IMR-90 (cell line): ENCODE measurements around the gene BZW2. TPM values are rescaled to one million over a fixed set of nuclear protein-coding genes. Genes with fewer than 3 reads are reported as not detected.

ENCODE experiments used
- ATAC-seq: fragments of 200-7000 bp; cut with Tn5 transposase; 2 replicates; pipeline ENCODE4 v1.9.1; 2020; ENCODE audit warnings: low read depth, mild to moderate bottlenecking, moderate library complexity
- BruUV-seq: library from RNA; stranded (reverse); fragments of 400-500 nt; replicated peaks from 2 replicates; lab custom pipeline; 2021; lab: Mats Ljungman, UMichigan
- CTCF ChIA-PET: fragments of 300-600 bp; formaldehyde crosslinking; extraction: SDS; loops from one replicate; lab custom pipeline; 2021; ENCODE audit warnings: antibody characterized with exemption; lab: Yijun Ruan, JAX
- POLR2A ChIA-PET: fragments of 300-600 bp; sonication (Branson Sonifier 250); formaldehyde crosslinking; loops from one replicate; lab custom pipeline; 2022; ENCODE audit warnings: antibody characterized with exemption; ENCODE audit not compliant: unreplicated experiment; lab: Charles Lee
- DNase-seq: peaks from one replicate; pipeline ENCODE4 v3.0.0; 2013
- H2AFZ ChIP-seq: replicated peaks from 2 replicates; pipeline ENCODE3; 2013; ENCODE audit warnings: low read length, mild to moderate bottlenecking; ENCODE audit not compliant: poor library complexity
- H2AK5ac ChIP-seq: 2 replicates; pipeline ENCODE4 v1.6.1; 2013; ENCODE audit warnings: low read depth, low read length, inconsistent platforms
- H2AK9ac ChIP-seq: replicated peaks from 2 replicates; pipeline ENCODE3; 2013; ENCODE audit warnings: mild to moderate bottlenecking, low read depth, low read length, moderate library complexity; ENCODE audit not compliant: poor library complexity
- H2BK120ac ChIP-seq: 2 replicates; pipeline ENCODE4 v1.6.1; 2013; ENCODE audit warnings: low read depth, low read length, inconsistent platforms
- H2BK15ac ChIP-seq: 3 replicates; pipeline ENCODE4 v1.6.1; 2013; ENCODE audit warnings: low read depth, low read length, inconsistent platforms
- H2BK20ac ChIP-seq: 2 replicates; pipeline ENCODE4 v1.6.1; 2013; ENCODE audit warnings: low read depth, mild to moderate bottlenecking, inconsistent platforms, low read length, moderate library complexity
- H2BK5ac ChIP-seq: 2 replicates; pipeline ENCODE4 v1.6.1; 2013; ENCODE audit warnings: mild to moderate bottlenecking, low read depth, low read length, inconsistent platforms; ENCODE audit not compliant: poor library complexity, severe bottlenecking
- H3K14ac ChIP-seq: replicated peaks from 2 replicates; pipeline ENCODE4 v1.6.1; 2013; ENCODE audit warnings: low read depth, low read length, inconsistent platforms
- H3K18ac ChIP-seq: 2 replicates; pipeline ENCODE4 v1.6.1; 2013; ENCODE audit warnings: low read depth, low read length, control low read depth
- H3K23ac ChIP-seq: 2 replicates; pipeline ENCODE4 v1.6.1; 2013; ENCODE audit warnings: low read depth, low read length, inconsistent platforms
- H3K27ac ChIP-seq: 2 replicates; pipeline ENCODE4 v1.5.1; 2013; ENCODE audit warnings: mild to moderate bottlenecking, control low read depth, low read length; ENCODE audit not compliant: insufficient read depth
- H3K27me3 ChIP-seq: 2 replicates; pipeline ENCODE4 v1.6.1; 2013; ENCODE audit warnings: low read length; ENCODE audit not compliant: control insufficient read depth, insufficient read depth
- H3K36me3 ChIP-seq: 2 replicates; pipeline ENCODE4 v1.6.1; 2013; ENCODE audit warnings: low read length, mixed read lengths; ENCODE audit not compliant: control insufficient read depth, insufficient read depth
- H3K4ac ChIP-seq: 2 replicates; pipeline ENCODE4 v1.6.1; 2013; ENCODE audit warnings: low read depth, low read length, inconsistent platforms
- H3K4me1 ChIP-seq: 2 replicates; pipeline ENCODE4 v1.6.1; 2013; ENCODE audit warnings: low read length, mixed read lengths; ENCODE audit not compliant: control insufficient read depth, insufficient read depth
- H3K4me2 ChIP-seq: 2 replicates; pipeline ENCODE4 v1.6.1; 2013; ENCODE audit warnings: low read depth, mild to moderate bottlenecking, control low read depth, low read length, moderate library complexity
- H3K4me3 ChIP-seq: 2 replicates; pipeline ENCODE4 v1.5.1; 2013; ENCODE audit warnings: low read depth, mild to moderate bottlenecking, control low read depth, low read length, moderate library complexity; ENCODE audit not compliant: insufficient read depth
- H3K56ac ChIP-seq: 2 replicates; pipeline ENCODE4 v1.6.1; 2013; ENCODE audit warnings: low read length, inconsistent platforms; ENCODE audit not compliant: insufficient read depth; ENCODE audit errors: extremely low read depth
- H3K79me1 ChIP-seq, 2 experiments: 2 replicates each; pipeline ENCODE4 v1.6.1; 2013; ENCODE audit warnings: low read length in 2 of 2, inconsistent platforms in 1 of 2, low read depth in 1 of 2
- H3K9ac ChIP-seq: 2 replicates; pipeline ENCODE4 v1.6.1; 2013; ENCODE audit warnings: low read depth, low read length, control low read depth
- H3K9me1 ChIP-seq: 2 replicates; pipeline ENCODE4 v1.6.1; 2013; ENCODE audit warnings: low read length, inconsistent platforms; ENCODE audit not compliant: insufficient read depth
- H3K9me3 ChIP-seq: 2 replicates; pipeline ENCODE4 v1.6.1; 2013; ENCODE audit warnings: low read length; ENCODE audit not compliant: control insufficient read depth, insufficient read depth
- H4K20me1 ChIP-seq: 2 replicates; pipeline ENCODE4 v1.6.1; 2013; ENCODE audit warnings: low read length, inconsistent platforms; ENCODE audit not compliant: insufficient read depth
- H4K5ac ChIP-seq: 2 replicates; pipeline ENCODE4 v1.6.1; 2013; ENCODE audit warnings: mild to moderate bottlenecking, low read depth, low read length, control low read depth
- H4K8ac ChIP-seq, 2 experiments: 2 replicates each; pipeline ENCODE4 v1.6.1; 2013; ENCODE audit warnings: low read depth in 2 of 2, low read length in 2 of 2, control low read depth in 1 of 2, inconsistent platforms in 1 of 2
- H4K91ac ChIP-seq: 2 replicates; pipeline ENCODE4 v1.6.1; 2013; ENCODE audit warnings: low read depth, low read length, inconsistent platforms; ENCODE audit not compliant: insufficient read depth
- BHLHE40 ChIP-seq: fragments of 150-350 bp; IDR thresholded peaks from 2 replicates; pipeline ENCODE4 v1.6.1; 2016; ENCODE audit warnings: mild to moderate bottlenecking, low read depth, low read length
- CEBPB ChIP-seq: IDR thresholded peaks from 2 replicates; pipeline ENCODE4 v1.6.1; 2012; ENCODE audit warnings: low read depth, low read length, improper control_type of control experiment
- CHD1 ChIP-seq: IDR thresholded peaks from 2 replicates; pipeline ENCODE4 v1.6.1; 2012; ENCODE audit warnings: low read depth, low read length, improper control_type of control experiment
- FOS ChIP-seq: fragments of 150-350 bp; IDR thresholded peaks from 2 replicates; pipeline ENCODE4 v1.6.1; 2016; ENCODE audit warnings: low read depth, low read length
- MAFK ChIP-seq: IDR thresholded peaks from 2 replicates; pipeline ENCODE4 v1.6.1; 2012; ENCODE audit warnings: low read depth, low read length, improper control_type of control experiment
- MAZ ChIP-seq: IDR thresholded peaks from 2 replicates; pipeline ENCODE4 v1.6.1; 2012; ENCODE audit warnings: low read depth, mild to moderate bottlenecking, low read length, improper control_type of control experiment, moderate library complexity, borderline replicate concordance
- MXI1 ChIP-seq: IDR thresholded peaks from 2 replicates; pipeline ENCODE4 v1.6.1; 2012; ENCODE audit warnings: low read depth, mild to moderate bottlenecking, low read length, moderate library complexity, borderline replicate concordance
- NFE2L2 ChIP-seq: fragments of 150-350 bp; IDR thresholded peaks from 2 replicates; pipeline ENCODE4 v1.6.1; 2016; ENCODE audit warnings: low read depth, mild to moderate bottlenecking, low read length
- POLR2A ChIP-seq: IDR thresholded peaks from 2 replicates; pipeline ENCODE4 v1.6.1; 2012; ENCODE audit warnings: mild to moderate bottlenecking, low read depth, low read length
- RAD21 ChIP-seq: IDR thresholded peaks from 2 replicates; pipeline ENCODE4 v1.6.1; 2012; ENCODE audit warnings: low read length, improper control_type of control experiment
- RCOR1 ChIP-seq: IDR thresholded peaks from 2 replicates; pipeline ENCODE4 v1.6.1; 2012; ENCODE audit warnings: mild to moderate bottlenecking, low read length, improper control_type of control experiment; ENCODE audit not compliant: insufficient replicate concordance
- RFX5 ChIP-seq: IDR thresholded peaks from 2 replicates; pipeline ENCODE4 v1.8.0; 2012; ENCODE audit warnings: low read depth, mild to moderate bottlenecking, low read length, moderate library complexity
- SMC3 ChIP-seq: fragments of 150-350 bp; IDR thresholded peaks from 2 replicates; pipeline ENCODE4 v1.6.1; 2016; ENCODE audit warnings: low read depth, mild to moderate bottlenecking, antibody characterized with exemption, low read length, moderate library complexity
- WGBS, 2 experiments: methylation state at CpG; one replicate each; pipeline versions ENCODE4 v1.1.5 to v1.1.7; 2013; ENCODE audit warnings: missing lambda C conversion rate in 2 of 2; ENCODE audit not compliant: insufficient read length in 1 of 2; ENCODE audit errors: extremely low coverage in 2 of 2; 5-methylcytosine and 5-hydroxymethylcytosine counted together
- dilution Hi-C: fragments of 300-500 bp; cut with HindIII; formaldehyde crosslinking; loops from one replicate; pipeline ENCODE4 v1.14.3; 2018; ENCODE audit warnings: low sequenced_read_pairs; ENCODE audit not compliant: unreplicated experiment
- in situ Hi-C: fragments of 300-500 bp; cut with MboI; formaldehyde crosslinking; loops from 3 replicates; pipeline ENCODE4 v1.14.3; 2019; ENCODE audit warnings: low sequenced_read_pairs, inconsistent platforms, mixed read lengths
- intact Hi-C: fragments of 100-400 bp; cut with micrococcal nuclease; formaldehyde crosslinking; loops from 2 replicates; pipeline ENCODE4 v1.10.0; 2022
- polyA plus RNA-seq, 3 experiments: library from polyadenylated mRNA; depleted of rRNA; stranded (reverse); fragments of >200 nt; gene quantifications; 2 replicates each; pipeline ENCODE4 v1.2.3, GENCODE V29; 2012; ENCODE audit warnings: low replicate concordance in 1 of 3
- total RNA-seq: library from RNA; depleted of rRNA; stranded (reverse); fragments of >200 nt; gene quantifications from 2 replicates; pipeline ENCODE4 v1.2.3, GENCODE V29; 2012
- TF ChIP-seq, protein P1 (sequence below): fragments of 150-350 bp; IDR thresholded peaks from 2 replicates; pipeline ENCODE4 v1.6.1; 2017; ENCODE audit warnings: mild to moderate bottlenecking, antibody characterized with exemption, low read length, low read depth
- TF ChIP-seq, protein P2 (sequence below): fragments of 150-350 bp; IDR thresholded peaks from 2 replicates; pipeline ENCODE4 v1.6.1; 2016; ENCODE audit warnings: low read depth, mild to moderate bottlenecking, low read length, moderate library complexity, borderline replicate concordance
- TF ChIP-seq, protein P3 (sequence below): conservative IDR thresholded peaks from 2 replicates; pipeline ENCODE4 v1.5.1; 2012; ENCODE audit warnings: mild to moderate bottlenecking, low read depth, low read length, improper control_type of control experiment

Gene BZW2
- total and polyA plus RNA-seq, 2 of the 4 experiments (the other 2 are of a cell fraction) = 58.1 to 92.9 TPM

DNA sequence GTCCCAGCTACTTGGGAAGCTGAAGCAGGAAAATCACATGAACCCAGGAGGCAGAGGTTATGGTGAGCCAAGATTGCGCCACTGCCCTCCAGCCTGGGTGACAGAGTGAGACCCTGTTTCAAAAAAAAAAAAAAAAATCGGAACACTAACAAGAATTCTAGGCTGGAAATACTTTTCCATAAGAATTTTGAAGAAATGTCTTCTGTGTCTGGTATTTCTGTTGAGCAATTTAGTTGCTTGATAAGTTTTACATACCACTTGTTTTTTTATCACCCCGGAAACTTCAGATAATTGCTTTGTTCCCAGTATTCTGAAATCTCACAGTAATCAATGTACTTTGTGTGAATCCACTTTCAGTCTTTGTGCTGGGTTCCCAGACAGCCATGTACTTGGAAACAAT is 25.8 kb downstream of the BZW2 start:
- no peak for DNase-seq
- Histone ChIP-seq H3K9me1 (0 out of 2 replicates have a peak, but pooled peaks cover 3% of the 10 kb centered on the region), H3K9ac (no peak overlapping the region), H3K27ac (no peak overlapping the region; the same call in 1 of the 2 replicates), H3K4me2 (no peak overlapping the region), H3K79me1 (peaks cover 11 to 40% of the 10 kb centered on the region in 2 experiments; a peak in 3 of 4 replicates), H3K36me3 (peaks cover 6% of the 10 kb centered on the region), H3K18ac (peak overlapping the region; percentile 24; the same call in 1 of the 2 replicates), H4K5ac (no peak overlapping the region), H4K8ac (no peak overlapping the region), H2AFZ (no peak overlapping the region), H4K91ac (no peak overlapping the region; the same call in 1 of the 2 replicates), H4K20me1 (no peaks in the 10 kb centered on the region), H3K14ac (no peak overlapping the region), H2BK120ac (no peak overlapping the region), H2BK15ac (no peak overlapping the region), H3K4ac (no peak overlapping the region), H2BK5ac (peak overlapping the region; percentile 50), H2AK5ac (no peak overlapping the region), H3K4me3 (no peak overlapping the region), H2BK20ac (no peak overlapping the region), H3K27me3 (no peaks in the 10 kb centered on the region), H3K9me3 (no peaks in the 10 kb centered on the region), H3K4me1 (peaks cover 11% of the 10 kb centered on the region), H3K23ac (no peak overlapping the region), H3K56ac (no peak overlapping the region), H2AK9ac (no peak overlapping the region)
- TF ChIP-seq, protein P1, sequence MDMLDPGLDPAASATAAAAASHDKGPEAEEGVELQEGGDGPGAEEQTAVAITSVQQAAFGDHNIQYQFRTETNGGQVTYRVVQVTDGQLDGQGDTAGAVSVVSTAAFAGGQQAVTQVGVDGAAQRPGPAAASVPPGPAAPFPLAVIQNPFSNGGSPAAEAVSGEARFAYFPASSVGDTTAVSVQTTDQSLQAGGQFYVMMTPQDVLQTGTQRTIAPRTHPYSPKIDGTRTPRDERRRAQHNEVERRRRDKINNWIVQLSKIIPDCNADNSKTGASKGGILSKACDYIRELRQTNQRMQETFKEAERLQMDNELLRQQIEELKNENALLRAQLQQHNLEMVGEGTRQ = no peak
- TF ChIP-seq MXI1 (no peak), MAFK (no peak), CHD1 (no peak), MAZ (no peak), POLR2A (no peak), SMC3 (no peak), RFX5 (no peak), NFE2L2 (no peak), BHLHE40 (no peak), RAD21 (no peak), RCOR1 (no peak), FOS (no peak), CEBPB (no peak)
- TF ChIP-seq, protein P2, sequence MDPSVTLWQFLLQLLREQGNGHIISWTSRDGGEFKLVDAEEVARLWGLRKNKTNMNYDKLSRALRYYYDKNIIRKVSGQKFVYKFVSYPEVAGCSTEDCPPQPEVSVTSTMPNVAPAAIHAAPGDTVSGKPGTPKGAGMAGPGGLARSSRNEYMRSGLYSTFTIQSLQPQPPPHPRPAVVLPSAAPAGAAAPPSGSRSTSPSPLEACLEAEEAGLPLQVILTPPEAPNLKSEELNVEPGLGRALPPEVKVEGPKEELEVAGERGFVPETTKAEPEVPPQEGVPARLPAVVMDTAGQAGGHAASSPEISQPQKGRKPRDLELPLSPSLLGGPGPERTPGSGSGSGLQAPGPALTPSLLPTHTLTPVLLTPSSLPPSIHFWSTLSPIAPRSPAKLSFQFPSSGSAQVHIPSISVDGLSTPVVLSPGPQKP = no peak
- TF ChIP-seq, protein P3, sequence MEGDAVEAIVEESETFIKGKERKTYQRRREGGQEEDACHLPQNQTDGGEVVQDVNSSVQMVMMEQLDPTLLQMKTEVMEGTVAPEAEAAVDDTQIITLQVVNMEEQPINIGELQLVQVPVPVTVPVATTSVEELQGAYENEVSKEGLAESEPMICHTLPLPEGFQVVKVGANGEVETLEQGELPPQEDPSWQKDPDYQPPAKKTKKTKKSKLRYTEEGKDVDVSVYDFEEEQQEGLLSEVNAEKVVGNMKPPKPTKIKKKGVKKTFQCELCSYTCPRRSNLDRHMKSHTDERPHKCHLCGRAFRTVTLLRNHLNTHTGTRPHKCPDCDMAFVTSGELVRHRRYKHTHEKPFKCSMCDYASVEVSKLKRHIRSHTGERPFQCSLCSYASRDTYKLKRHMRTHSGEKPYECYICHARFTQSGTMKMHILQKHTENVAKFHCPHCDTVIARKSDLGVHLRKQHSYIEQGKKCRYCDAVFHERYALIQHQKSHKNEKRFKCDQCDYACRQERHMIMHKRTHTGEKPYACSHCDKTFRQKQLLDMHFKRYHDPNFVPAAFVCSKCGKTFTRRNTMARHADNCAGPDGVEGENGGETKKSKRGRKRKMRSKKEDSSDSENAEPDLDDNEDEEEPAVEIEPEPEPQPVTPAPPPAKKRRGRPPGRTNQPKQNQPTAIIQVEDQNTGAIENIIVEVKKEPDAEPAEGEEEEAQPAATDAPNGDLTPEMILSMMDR = no peak
- POLR2A ChIA-PET = no interaction called here
- WGBS, 2 experiments = no CpG with 5 or more reads among the region's 3 CpGs
- BruUV-seq = no TSS peak
- intact Hi-C loops (no loop called here), in situ Hi-C loops (no loop called here), dilution Hi-C loops (no loop called here)
- CTCF ChIA-PET = no interaction called here
- ATAC-seq = no peak
